Omental fat pad (tissue), 4 donors: ENCODE data around the gene AOC2. TPM values are rescaled to one million over a fixed set of nuclear protein-coding genes. Genes with fewer than 3 reads are reported as not detected.

ENCODE experiments used
- ATAC-seq: fragments of 150-250 bp; one replicate; pipeline ENCODE4 v1.9.1; 2016; ENCODE audit warnings: mild to moderate bottlenecking, moderate library complexity; ENCODE audit not compliant: low FRiP score
- DNase-seq: peaks from one replicate; pipeline ENCODE4 v3.0.0-alpha.2; 2019; ENCODE audit warnings: low spot score
- CTCF ChIP-seq, 3 donors: fragments of 450-650 bp; IDR thresholded peaks; one replicate each; pipeline ENCODE4 v1.5.1; 2016 to 2017; ENCODE audit warnings: antibody characterized with exemption in 3 of 3, mild to moderate bottlenecking in 3 of 3, moderate library complexity in 2 of 3
- total RNA-seq, 4 donors: library from RNA; depleted of rRNA; stranded (reverse); fragments of >200 nt; gene quantifications; one replicate each; pipeline ENCODE4 v1.1.0, GENCODE V29; 2016

AOC2 gene
- total RNA-seq, 4 donors from 2014 or later = 3.2 to 12.5 (median 5.4) TPM

GRCh38 chr17:42886283-42887176 is 42.1 kb downstream of the AOC2 start:
- ATAC-seq (no peak), DNase-seq (no peak)
- TF ChIP-seq CTCF (IDR thresholded peaks at IDR 0.05) = no peak

DNA sequence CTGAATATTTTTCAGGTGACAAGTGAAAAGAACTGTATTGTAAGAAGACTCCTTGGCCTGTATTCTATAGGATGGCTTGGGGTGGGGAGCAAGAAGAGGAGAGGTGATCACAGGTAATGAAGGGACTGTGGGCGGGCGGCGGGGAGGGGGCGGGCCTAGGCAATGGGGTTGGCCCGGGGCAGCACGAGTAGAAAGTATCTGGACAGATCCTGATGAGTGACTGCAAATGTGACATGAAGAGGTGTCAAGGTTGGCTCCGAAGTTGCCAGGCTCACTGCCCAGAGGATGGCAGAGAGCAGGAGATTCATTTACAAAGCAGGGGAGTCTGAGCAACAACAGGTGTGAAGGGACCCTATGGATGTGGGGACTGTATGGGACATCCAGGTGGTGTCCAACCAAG is 45.4 kb downstream of the AOC2 start:
- ATAC-seq = no peak
- DNase-seq = no peak
- no peak for TF ChIP-seq CTCF (IDR thresholded peaks at IDR 0.05)

DNA sequence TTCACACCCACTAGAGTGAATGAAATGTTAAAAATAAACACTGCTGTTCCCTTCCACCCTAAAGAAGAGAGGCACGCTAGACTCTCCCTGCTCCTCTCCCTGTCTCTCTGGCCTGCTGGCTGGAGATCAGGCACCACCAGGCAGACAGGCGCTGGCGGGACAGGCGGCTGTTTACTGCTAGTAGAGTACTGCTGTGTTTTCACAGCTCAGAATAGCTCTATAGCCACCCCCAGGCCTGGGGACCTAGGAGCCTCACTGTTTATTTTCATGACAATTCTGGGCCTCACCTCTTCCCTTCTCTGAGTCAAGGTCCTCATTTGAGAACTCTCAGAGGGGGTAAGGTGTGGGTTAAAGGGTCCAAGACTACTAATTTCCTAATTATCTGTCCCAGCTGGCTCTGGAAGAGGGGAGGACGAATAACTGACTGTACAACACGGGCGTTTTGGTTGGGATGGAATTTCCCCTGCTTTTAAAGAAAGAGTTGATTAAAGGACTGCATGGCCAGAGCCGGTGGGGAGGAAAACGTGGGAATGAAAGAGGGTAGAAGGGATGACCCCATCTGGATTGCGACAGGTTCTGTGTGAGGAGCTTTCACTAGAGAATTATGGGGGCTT is 47.3 kb downstream of the AOC2 start:
- TF ChIP-seq CTCF (IDR thresholded peaks at IDR 0.05) = no peak
- ATAC-seq (no peak), DNase-seq (no peak)

- ATAC-seq (no peak), DNase-seq (no peak)
- TF ChIP-seq CTCF (IDR thresholded peaks at IDR 0.05) = no peak
Observed at GRCh38 chr17:42893359-42893758, 49.0 kb downstream of the AOC2 start.

DNA sequence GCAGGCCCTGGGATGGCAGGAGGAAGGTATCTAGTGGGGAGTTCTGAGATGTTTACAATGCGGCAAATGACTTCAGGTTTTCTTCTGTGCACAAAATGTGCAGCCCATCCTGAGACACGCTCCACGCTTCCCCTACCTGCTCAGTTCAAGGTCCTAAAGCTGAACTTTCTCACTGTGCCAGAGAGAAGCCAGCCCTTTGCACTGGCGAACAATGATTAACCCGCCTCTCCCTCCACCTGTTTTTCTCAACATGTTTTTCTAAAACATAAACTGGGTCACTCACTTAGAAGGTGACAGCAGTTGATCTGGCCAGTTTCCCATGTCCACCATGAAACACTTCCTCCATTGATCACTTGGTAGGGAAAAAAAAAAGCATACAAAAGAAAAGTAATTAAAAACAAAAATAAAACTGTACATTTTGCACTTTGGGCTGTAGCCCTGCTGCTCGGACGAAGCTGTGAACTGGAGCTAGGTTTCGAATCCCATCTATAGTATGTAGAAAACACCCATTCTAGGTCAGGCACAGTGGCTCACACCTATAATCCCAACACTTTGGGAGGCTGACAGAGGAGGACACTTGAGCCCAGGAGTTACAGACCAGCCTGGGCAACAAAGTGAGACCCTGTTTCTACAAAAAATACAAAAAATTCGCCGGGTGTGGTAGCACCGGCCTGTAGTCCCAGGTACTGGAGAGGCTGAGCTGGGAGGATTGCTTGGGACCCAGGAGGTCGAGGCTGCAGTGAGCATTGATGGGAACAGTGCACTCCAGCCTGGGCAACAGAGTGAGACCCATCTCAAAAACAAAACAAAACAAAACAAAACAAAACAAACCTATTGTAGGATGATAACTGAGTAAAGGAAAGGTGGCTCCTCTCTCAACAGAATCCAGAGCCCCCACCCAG is 50.2 kb downstream of the AOC2 start:
- no peak for DNase-seq
- ATAC-seq = no peak

DNA sequence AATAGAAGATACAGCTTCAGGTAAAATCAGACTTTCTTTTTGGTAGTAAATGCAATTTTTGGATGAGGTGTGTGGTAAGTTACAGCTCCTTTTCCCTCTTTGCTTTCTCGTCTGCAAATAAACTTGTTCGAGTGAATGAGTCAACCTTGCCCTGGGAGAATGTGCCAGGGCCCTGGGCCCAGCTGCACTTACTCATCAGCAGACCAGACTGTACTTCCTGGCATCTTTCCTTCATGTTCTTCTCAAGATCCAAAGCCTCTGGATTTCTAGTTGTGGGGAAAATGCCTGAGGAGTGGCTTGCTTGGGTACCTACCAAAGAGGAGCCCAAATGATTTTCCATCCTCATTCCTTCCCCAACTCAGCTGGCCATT is 50.8 kb downstream of the AOC2 start:
- TF ChIP-seq CTCF (IDR thresholded peaks at IDR 0.05) = no peak
- DNase-seq (no peak), ATAC-seq (peak; percentile 74)

More for the DNA sequence above, 50.2 kb downstream of the AOC2 start:
- TF ChIP-seq CTCF (IDR thresholded peaks at IDR 0.05) = no peak
